Measurements from ENCODE around the gene SCUBE2. TPM values are rescaled to one million over a fixed set of nuclear protein-coding genes. Genes with fewer than 3 reads are reported as not detected.

Gene SCUBE2
- total RNA-seq, 3 donors from 2014 or later, result 8.7 to 18.7 (median 15.9) TPM

DNA sequence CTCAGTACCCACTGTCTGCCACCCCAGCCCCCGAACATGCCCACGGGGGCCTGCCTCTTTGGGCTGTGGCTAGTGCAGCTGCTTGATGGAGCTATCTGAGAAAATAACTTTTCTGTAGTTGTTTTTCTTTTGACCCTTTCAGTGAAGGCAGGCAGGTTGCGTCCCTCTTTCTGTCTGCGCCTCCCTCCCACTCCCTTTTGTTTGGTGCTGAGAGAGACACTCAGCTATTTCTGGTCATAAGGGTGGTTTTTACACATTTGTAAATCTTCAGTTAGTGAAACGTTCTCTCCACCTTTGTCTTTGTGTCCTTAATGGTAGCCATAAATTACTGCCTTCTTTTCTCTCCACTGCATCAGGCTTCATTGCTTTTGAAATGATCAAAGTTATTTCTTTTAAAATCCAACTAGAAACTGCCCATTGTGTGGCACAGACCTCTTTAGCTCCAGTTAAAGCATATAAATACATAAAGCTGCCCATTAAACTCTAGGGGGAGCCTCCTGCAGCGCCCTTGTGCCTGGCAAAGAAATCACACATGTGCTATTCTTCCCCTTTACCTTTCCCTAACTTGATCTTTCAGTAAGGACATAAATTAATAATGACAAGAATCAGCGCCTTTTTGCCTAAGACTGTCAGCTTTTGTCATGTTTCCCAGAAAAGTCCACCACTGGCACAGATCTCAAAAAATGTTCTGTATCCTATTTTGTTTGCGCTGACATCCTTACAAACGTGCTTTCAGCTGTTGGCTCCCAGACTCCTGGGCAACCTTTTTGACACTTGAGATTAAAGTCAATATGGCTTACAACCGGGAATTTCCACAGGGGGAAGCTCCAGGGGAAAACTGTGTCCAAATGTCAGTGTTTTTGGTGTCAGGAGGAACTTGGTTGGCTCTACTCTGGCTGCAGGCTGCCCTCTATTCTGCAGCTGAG lies 1.7 kb upstream of the SCUBE2 start:
- TF ChIP-seq CTCF (IDR thresholded peaks at IDR 0.05), result no peak
- intact Hi-C loops (cut with DNase I, micrococcal nuclease), result no loop called here
- ATAC-seq (no peak), DNase-seq (no peak)
- no peaks in the 10 kb centered on the region for H3K9me3 ChIP-seq
- peaks cover 17% of the 10 kb centered on the region for H3K4me1 ChIP-seq (ENCODE audit: low read depth)
- no peaks in the 10 kb centered on the region for H3K36me3 ChIP-seq (ENCODE audit: low read depth)
- no peak overlapping the region for H3K4me3 ChIP-seq

- DNase-seq, result peak in 1 of 3 donors; percentile 30
- intact Hi-C loops (cut with DNase I, micrococcal nuclease), result no loop called here
- no peaks in the 10 kb centered on the region for H3K36me3 ChIP-seq (ENCODE audit: low read depth)
- H3K4me1 ChIP-seq (ENCODE audit: low read depth), result peaks cover 17% of the 10 kb centered on the region
- no peak for ATAC-seq
- no peaks in the 10 kb centered on the region for H3K9me3 ChIP-seq
- H3K4me3 ChIP-seq, result no peak overlapping the region
- no peak for TF ChIP-seq CTCF (IDR thresholded peaks at IDR 0.05)
Observed at GRCh38 chr11:9092072-9092471, 673 bp upstream of the SCUBE2 start.

DNA sequence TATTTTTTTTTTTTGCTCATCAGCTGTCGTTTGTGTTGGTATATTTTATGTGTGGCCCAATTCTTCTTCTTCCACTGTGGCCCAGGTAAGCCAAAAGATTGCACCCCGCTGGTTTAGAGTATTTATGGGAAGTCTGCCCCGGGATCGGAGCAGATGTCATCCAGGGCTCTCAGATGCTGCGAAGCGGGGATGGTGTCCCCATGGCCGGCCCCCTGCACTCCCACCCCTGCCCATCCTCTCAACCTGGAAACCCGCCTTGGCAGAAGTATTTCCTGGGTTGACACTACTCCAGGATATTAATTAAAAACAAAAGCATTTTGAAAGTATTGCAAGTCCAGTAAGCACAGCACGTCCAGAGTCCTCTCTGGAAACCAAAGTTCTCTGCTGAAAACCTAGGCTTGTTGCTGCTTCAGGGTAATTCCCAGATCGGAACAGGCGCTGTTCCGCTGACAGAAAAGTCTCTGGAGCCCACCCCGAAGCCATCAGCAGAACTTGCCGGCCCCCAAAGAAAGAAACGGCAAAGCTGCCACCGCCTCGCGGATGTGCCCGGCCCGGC lies 833 bp downstream of the SCUBE2 start:
- DNase-seq (no peak), ATAC-seq (no peak)
- intact Hi-C loops (cut with DNase I, micrococcal nuclease), result no loop called here
- Histone ChIP-seq H3K36me3 (ENCODE audit: low read depth) (no peaks in the 10 kb centered on the region), H3K4me3 (no peak overlapping the region), H3K4me1 (ENCODE audit: low read depth) (peaks cover 17% of the 10 kb centered on the region), H3K9me3 (no peaks in the 10 kb centered on the region)
- no peak for TF ChIP-seq CTCF (IDR thresholded peaks at IDR 0.05)

DNA sequence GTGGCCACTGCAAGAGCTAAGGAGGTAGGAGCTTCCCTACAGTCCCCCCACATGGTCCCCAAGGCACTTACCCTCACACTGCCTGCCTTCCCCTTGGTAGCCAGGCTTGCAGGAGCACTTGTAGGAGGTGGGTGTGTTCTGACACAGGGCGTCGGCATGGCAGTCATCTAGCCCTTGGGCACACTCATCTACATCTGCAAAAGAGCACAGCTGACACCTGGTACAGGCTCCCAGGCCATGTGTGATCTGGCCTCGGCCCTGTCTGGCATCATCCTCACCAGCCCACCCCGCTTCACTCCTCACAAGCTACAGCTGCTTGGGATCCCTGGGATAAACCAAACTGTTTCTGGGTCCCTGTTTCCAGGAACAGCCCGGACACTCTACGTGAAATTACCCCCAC lies 1.8 kb downstream of the SCUBE2 start:
- H3K9me3 ChIP-seq, result no peaks in the 10 kb centered on the region
- ATAC-seq, result peak; percentile 83
- H3K36me3 ChIP-seq (ENCODE audit: low read depth), result no peaks in the 10 kb centered on the region
- peak in 2 of 3 donors; percentile 49 to 53 for DNase-seq
- intact Hi-C loops (cut with DNase I, micrococcal nuclease), result no loop called here
- H3K4me3 ChIP-seq, result no peak overlapping the region
- TF ChIP-seq CTCF (IDR thresholded peaks at IDR 0.05), result no peak
- peaks cover 17% of the 10 kb centered on the region for H3K4me1 ChIP-seq (ENCODE audit: low read depth)

- ATAC-seq, result peak; percentile 95
- H3K4me1 ChIP-seq (ENCODE audit: low read depth), result peaks cover 17% of the 10 kb centered on the region
- H3K36me3 ChIP-seq (ENCODE audit: low read depth), result no peaks in the 10 kb centered on the region
- no peak for TF ChIP-seq CTCF (IDR thresholded peaks at IDR 0.05)
- peak; percentile 75 to 84 (median 77) for DNase-seq
- intact Hi-C loops (cut with DNase I, micrococcal nuclease), result no loop called here
- no peak overlapping the region for H3K4me3 ChIP-seq
- no peaks in the 10 kb centered on the region for H3K9me3 ChIP-seq
Observed at GRCh38 chr11:9089061-9089460, 2.3 kb downstream of the SCUBE2 start.

All from mucosa of descending colon (tissue), 3 donors.